SK-N-SH (cell line): Measurements from ENCODE around the gene EML3. TPM values are rescaled to one million over a fixed set of nuclear protein-coding genes. Genes with fewer than 3 reads are reported as not detected.

Source experiments
- CTCF ChIA-PET: fragments of 300-600, 350-600 bp; formaldehyde crosslinking; extraction: SDS; loops from one replicate; lab custom pipeline; 2021; lab: Yijun Ruan, JAX
- POLR2A ChIA-PET: fragments of 350-600 bp; sonication (Branson Sonifier 250); formaldehyde crosslinking; extraction: SDS; loops from one replicate; lab custom pipeline; 2020; ENCODE audit warnings: antibody characterized with exemption, inconsistent platforms; lab: Yijun Ruan, JAX
- DNase-seq: peaks from one replicate; pipeline ENCODE4 v3.0.0; 2012
- H2AFZ ChIP-seq: fragments of 200-600 bp; sonication (generic); 2 replicates; pipeline ENCODE4 v1.8.1; 2016; ENCODE audit warnings: antibody characterized with exemption, mild to moderate bottlenecking, low read depth
- H3F3A ChIP-seq: fragments of 200-600 bp; sonication (generic); replicated peaks from 2 replicates; pipeline ENCODE3; 2016; ENCODE audit warnings: antibody characterized with exemption, mild to moderate bottlenecking; ENCODE audit not compliant: insufficient read depth
- H3K27ac ChIP-seq, 2 experiments: fragments of 200-500 bp in 1 of 2; fragments of 200-600 bp in 1 of 2; sonication (Bioruptor generic) in 1 of 2; sonication (generic), shearing (Covaris generic) in 1 of 2; 2 replicates each; pipeline versions ENCODE4 v1.5.1 to v1.6.1; 2014 to 2016; ENCODE audit warnings: low read depth in 2 of 2, inconsistent platforms in 1 of 2, low read length in 1 of 2, mild to moderate bottlenecking in 1 of 2, mixed read lengths in 1 of 2
- H3K27me3 ChIP-seq: fragments of 200-600 bp; sonication (generic), shearing (Covaris generic); 2 replicates; pipeline ENCODE4 v1.6.1; 2016; ENCODE audit warnings: mixed run types; ENCODE audit not compliant: insufficient read depth
- H3K36me3 ChIP-seq, 2 experiments: fragments of 200-500 bp in 1 of 2; fragments of 200-600 bp in 1 of 2; sonication (Bioruptor generic) in 1 of 2; sonication (generic) in 1 of 2; replicated peaks in 1 of 2; 2 replicates each; pipeline versions ENCODE3 to v1.5.1; 2014 to 2016; ENCODE audit warnings: low read length in 1 of 2, mild to moderate bottlenecking in 1 of 2; ENCODE audit not compliant: insufficient read depth in 2 of 2, control insufficient read depth in 1 of 2
- H3K4me1 ChIP-seq, 2 experiments: fragments of 200-500 bp in 1 of 2; fragments of 200-600 bp in 1 of 2; sonication (Bioruptor generic) in 1 of 2; sonication (generic), shearing (Covaris generic) in 1 of 2; 2 replicates each; pipeline versions ENCODE4 v1.5.1 to v1.6.1; 2014 to 2016; ENCODE audit warnings: low read depth in 1 of 2, low read length in 1 of 2, mixed run types in 1 of 2; ENCODE audit not compliant: insufficient read depth in 2 of 2, control insufficient read depth in 1 of 2
- H3K4me2 ChIP-seq: fragments of 200-600 bp; sonication (generic), shearing (Covaris generic); 2 replicates; pipeline ENCODE4 v1.6.1; 2017; ENCODE audit warnings: mixed run types
- H3K4me3 ChIP-seq, 2 experiments: fragments of 200-500 bp in 1 of 2; fragments of 200-600 bp in 1 of 2; sonication (Bioruptor generic) in 1 of 2; sonication (generic), shearing (Covaris generic) in 1 of 2; 2 replicates each; pipeline versions ENCODE4 v1.5.1 to v1.8.1; 2014 to 2016; ENCODE audit warnings: low read depth in 2 of 2, inconsistent platforms in 1 of 2, low read length in 1 of 2, mild to moderate bottlenecking in 1 of 2, mixed read lengths in 1 of 2, moderate library complexity in 1 of 2
- H3K79me2 ChIP-seq: fragments of 200-600 bp; sonication (generic); 2 replicates; pipeline ENCODE4 v1.8.1; 2017; ENCODE audit warnings: mild to moderate bottlenecking; ENCODE audit not compliant: insufficient read depth
- H3K9ac ChIP-seq: fragments of 200-600 bp; sonication (generic); 2 replicates; pipeline ENCODE4 v1.6.1; 2017; ENCODE audit warnings: mixed run types
- H3K9me2 ChIP-seq: fragments of 200-600 bp; sonication (generic); 2 replicates; pipeline ENCODE4 v1.6.1; 2017; ENCODE audit warnings: mixed run types
- H3K9me3 ChIP-seq: fragments of 200-600 bp; sonication (generic); 2 replicates; pipeline ENCODE4 v1.6.1; 2017; ENCODE audit warnings: mixed run types, mild to moderate bottlenecking, moderate library complexity
- H4K20me1 ChIP-seq: fragments of 200-600 bp; sonication (generic); 2 replicates; pipeline ENCODE4 v1.6.1; 2017; ENCODE audit warnings: mild to moderate bottlenecking, mixed run types; ENCODE audit not compliant: insufficient read depth
- CHD2 ChIP-seq: fragments of 150-350 bp; IDR thresholded peaks from 2 replicates; pipeline ENCODE4 v1.6.1; 2018; ENCODE audit warnings: low read length; ENCODE audit not compliant: partially characterized antibody
- CTCF ChIP-seq: fragments of 200-600 bp; sonication (generic); IDR thresholded peaks from 2 replicates; pipeline ENCODE4 v1.6.1; 2017; ENCODE audit warnings: antibody characterized with exemption, mild to moderate bottlenecking, moderate library complexity
- ELF1 ChIP-seq: IDR thresholded peaks from 2 replicates; pipeline ENCODE4 v1.4.0; 2012
- EZH2phosphoT487 ChIP-seq: fragments of 200-600 bp; sonication (generic); IDR thresholded peaks from 2 replicates; pipeline ENCODE4 v1.6.1; 2017; ENCODE audit warnings: low read depth, mixed run types, mild to moderate bottlenecking, antibody characterized with exemption, moderate library complexity, borderline replicate concordance
- FOXJ3 ChIP-seq: sonication (generic); formaldehyde crosslinking; IDR thresholded peaks from 2 replicates; pipeline ENCODE4 v1.5.1; 2020; ENCODE audit warnings: mild to moderate bottlenecking, missing genetic modification reagents
- GATA2 ChIP-seq: sonication (generic); formaldehyde crosslinking; IDR thresholded peaks from 2 replicates; pipeline ENCODE4 v1.5.0; 2020; ENCODE audit warnings: mild to moderate bottlenecking, missing genetic modification reagents
- MEF2A ChIP-seq: IDR thresholded peaks from 2 replicates; pipeline ENCODE4 v1.4.0; 2012; ENCODE audit warnings: low read depth, borderline replicate concordance
- MXI1 ChIP-seq: IDR thresholded peaks from 2 replicates; pipeline ENCODE4 v1.6.1; 2012; ENCODE audit warnings: mild to moderate bottlenecking, low read depth, low read length, improper control_type of control experiment
- NFIC ChIP-seq: IDR thresholded peaks from 2 replicates; pipeline ENCODE4 v1.4.0; 2012; ENCODE audit warnings: borderline replicate concordance
- POLR2AphosphoS5 ChIP-seq: IDR thresholded peaks from 2 replicates; pipeline ENCODE4 v1.6.1; 2012; ENCODE audit warnings: low read depth, low read length
- RAD21 ChIP-seq: IDR thresholded peaks from 2 replicates; pipeline ENCODE4 v1.6.1; 2012; ENCODE audit warnings: mild to moderate bottlenecking, low read length
- REST ChIP-seq: IDR thresholded peaks from 2 replicates; pipeline ENCODE4 v1.6.1; 2012; ENCODE audit warnings: mild to moderate bottlenecking, low read depth, low read length, moderate library complexity
- SIN3A ChIP-seq: IDR thresholded peaks from 2 replicates; pipeline ENCODE4 v1.6.1; 2012; ENCODE audit warnings: low read depth, mild to moderate bottlenecking, low read length, moderate library complexity, borderline replicate concordance
- SMC3 ChIP-seq: IDR thresholded peaks from 2 replicates; pipeline ENCODE4 v1.6.1; 2012; ENCODE audit warnings: low read depth, low read length, improper control_type of control experiment
- TAF1 ChIP-seq: IDR thresholded peaks from 2 replicates; pipeline ENCODE4 v1.6.1; 2012; ENCODE audit warnings: low read depth, mild to moderate bottlenecking, low read length, moderate library complexity, borderline replicate concordance
- TCF12 ChIP-seq: IDR thresholded peaks from 2 replicates; pipeline ENCODE4 v1.4.0; 2012
- TEAD4 ChIP-seq: IDR thresholded peaks from 2 replicates; pipeline ENCODE4 v1.4.0; 2012; ENCODE audit warnings: mild to moderate bottlenecking, borderline replicate concordance; ENCODE audit not compliant: insufficient read depth
- YY1 ChIP-seq: IDR thresholded peaks from 2 replicates; pipeline ENCODE4 v1.4.0; 2012; ENCODE audit warnings: low read depth, mild to moderate bottlenecking
- WGBS: methylation state at CpG from one replicate; pipeline ENCODE4 v1.1.6; 2017; ENCODE audit warnings: low lambda C conversion rate; 5-methylcytosine and 5-hydroxymethylcytosine counted together
- polyA plus RNA-seq, 3 experiments: library from polyadenylated mRNA; depleted of rRNA; stranded (reverse); fragments of >200 nt; gene quantifications; 2 replicates each; pipeline ENCODE4 v1.2.3, GENCODE V29; 2012
- TF ChIP-seq, protein P1 (sequence below): IDR thresholded peaks from 2 replicates; pipeline ENCODE4; 2012
- TF ChIP-seq, protein P2 (sequence below): fragments of 150-350 bp; IDR thresholded peaks from 2 replicates; pipeline ENCODE4 v1.6.1; 2016; ENCODE audit warnings: mild to moderate bottlenecking, low read depth, low read length

Gene EML3
- polyA plus RNA-seq, 1 of the 3 experiments (the other 2 are of a cell fraction), result 43.0 TPM

GRCh38 chr11:62593434-62594044, 19.0 kb downstream of the EML3 start:
- DNase-seq, result peak; percentile 57
- Histone ChIP-seq H3K27ac (peak overlapping the region; percentile 17 to 80; a peak in 2 of 4 replicates), H3K79me2 (peaks cover 53% of the 10 kb centered on the region), H3K9me3 (no peaks in the 10 kb centered on the region), H4K20me1 (no peaks in the 10 kb centered on the region), H3K4me3 (no peak overlapping the region; a peak in 1 of 4 replicates), H3K27me3 (no peaks in the 10 kb centered on the region), H3K36me3 (peaks cover 50 to 54% of the 10 kb centered on the region in 2 experiments), H2AFZ (no peak overlapping the region), H3F3A (peaks cover 50% of the 10 kb centered on the region), H3K4me1 (peaks cover 16 to 17% of the 10 kb centered on the region in 2 experiments), H3K9me2 (no peaks in the 10 kb centered on the region), H3K4me2 (no peak overlapping the region), H3K9ac (no peak overlapping the region)
- CTCF ChIA-PET, result interaction anchor here (0.8 to 6.2 kb wide), 11 partner anchors 8 to 199 kb away, joined by 3 to 69 read pairs (median 6); partner anchors contain the start of genes EML3, MTA2 and ROM1
- 71% methylated on average over 13 of the region's 13 CpGs for WGBS
- POLR2A ChIA-PET, result interaction anchor here (1.0 kb wide), 1 partner anchor 53 kb away, joined by 3 read pairs; the partner anchor contains the start of gene GANAB
- peak; percentile 43; the same call in 1 of the 2 replicates for TF ChIP-seq YY1
- TF ChIP-seq SMC3, result peak; percentile 57
- no peak for TF ChIP-seq POLR2AphosphoS5
- no peak for TF ChIP-seq EZH2phosphoT487
- TF ChIP-seq CHD2, result no peak
- TF ChIP-seq, protein P1, sequence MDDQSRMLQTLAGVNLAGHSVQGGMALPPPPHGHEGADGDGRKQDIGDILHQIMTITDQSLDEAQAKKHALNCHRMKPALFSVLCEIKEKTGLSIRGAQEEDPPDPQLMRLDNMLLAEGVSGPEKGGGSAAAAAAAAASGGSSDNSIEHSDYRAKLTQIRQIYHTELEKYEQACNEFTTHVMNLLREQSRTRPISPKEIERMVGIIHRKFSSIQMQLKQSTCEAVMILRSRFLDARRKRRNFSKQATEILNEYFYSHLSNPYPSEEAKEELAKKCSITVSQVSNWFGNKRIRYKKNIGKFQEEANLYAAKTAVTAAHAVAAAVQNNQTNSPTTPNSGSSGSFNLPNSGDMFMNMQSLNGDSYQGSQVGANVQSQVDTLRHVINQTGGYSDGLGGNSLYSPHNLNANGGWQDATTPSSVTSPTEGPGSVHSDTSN, result no peak
- no peak for TF ChIP-seq TEAD4
- no peak for TF ChIP-seq FOXJ3 (CRISPR knock-in tag)
- TF ChIP-seq TAF1, result no peak
- no peak for TF ChIP-seq GATA2 (CRISPR knock-in tag)
- 0 out of 2 replicates have a peak, but pooled peaks have one; percentile 45 for TF ChIP-seq MXI1
- no peak for TF ChIP-seq TCF12
- peak; percentile 60 for TF ChIP-seq CTCF
- TF ChIP-seq RAD21, result peak; percentile 55
- no peak for TF ChIP-seq REST
- TF ChIP-seq SIN3A, result peak; percentile 55; the same call in 1 of the 2 replicates
- TF ChIP-seq, protein P2, sequence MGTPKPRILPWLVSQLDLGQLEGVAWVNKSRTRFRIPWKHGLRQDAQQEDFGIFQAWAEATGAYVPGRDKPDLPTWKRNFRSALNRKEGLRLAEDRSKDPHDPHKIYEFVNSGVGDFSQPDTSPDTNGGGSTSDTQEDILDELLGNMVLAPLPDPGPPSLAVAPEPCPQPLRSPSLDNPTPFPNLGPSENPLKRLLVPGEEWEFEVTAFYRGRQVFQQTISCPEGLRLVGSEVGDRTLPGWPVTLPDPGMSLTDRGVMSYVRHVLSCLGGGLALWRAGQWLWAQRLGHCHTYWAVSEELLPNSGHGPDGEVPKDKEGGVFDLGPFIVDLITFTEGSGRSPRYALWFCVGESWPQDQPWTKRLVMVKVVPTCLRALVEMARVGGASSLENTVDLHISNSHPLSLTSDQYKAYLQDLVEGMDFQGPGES, result no peak
- no peak for TF ChIP-seq ELF1
- no peak for TF ChIP-seq NFIC
- no peak for TF ChIP-seq MEF2A
